IMR-90 (cell line): Measurements from ENCODE around the gene ERCC6. TPM values are rescaled to one million over a fixed set of nuclear protein-coding genes. Genes with fewer than 3 reads are reported as not detected.

ENCODE experiments used
- ATAC-seq: fragments of 200-7000 bp; cut with Tn5 transposase; 2 replicates; pipeline ENCODE4 v1.9.1; 2020; ENCODE audit warnings: low read depth, mild to moderate bottlenecking, moderate library complexity
- BruUV-seq: library from RNA; stranded (reverse); fragments of 400-500 nt; replicated peaks from 2 replicates; lab custom pipeline; 2021; lab: Mats Ljungman, UMichigan
- CTCF ChIA-PET: fragments of 300-600 bp; formaldehyde crosslinking; extraction: SDS; loops from one replicate; lab custom pipeline; 2021; ENCODE audit warnings: antibody characterized with exemption; lab: Yijun Ruan, JAX
- POLR2A ChIA-PET: fragments of 300-600 bp; sonication (Branson Sonifier 250); formaldehyde crosslinking; loops from one replicate; lab custom pipeline; 2022; ENCODE audit warnings: antibody characterized with exemption; ENCODE audit not compliant: unreplicated experiment; lab: Charles Lee
- DNase-seq: peaks from one replicate; pipeline ENCODE4 v3.0.0; 2013
- H2AFZ ChIP-seq: replicated peaks from 2 replicates; pipeline ENCODE3; 2013; ENCODE audit warnings: low read length, mild to moderate bottlenecking; ENCODE audit not compliant: poor library complexity
- H2AK5ac ChIP-seq: 2 replicates; pipeline ENCODE4 v1.6.1; 2013; ENCODE audit warnings: low read depth, low read length, inconsistent platforms
- H2AK9ac ChIP-seq: replicated peaks from 2 replicates; pipeline ENCODE3; 2013; ENCODE audit warnings: mild to moderate bottlenecking, low read depth, low read length, moderate library complexity; ENCODE audit not compliant: poor library complexity
- H2BK120ac ChIP-seq: 2 replicates; pipeline ENCODE4 v1.6.1; 2013; ENCODE audit warnings: low read depth, low read length, inconsistent platforms
- H2BK15ac ChIP-seq: 3 replicates; pipeline ENCODE4 v1.6.1; 2013; ENCODE audit warnings: low read depth, low read length, inconsistent platforms
- H2BK20ac ChIP-seq: 2 replicates; pipeline ENCODE4 v1.6.1; 2013; ENCODE audit warnings: low read depth, mild to moderate bottlenecking, inconsistent platforms, low read length, moderate library complexity
- H2BK5ac ChIP-seq: 2 replicates; pipeline ENCODE4 v1.6.1; 2013; ENCODE audit warnings: mild to moderate bottlenecking, low read depth, low read length, inconsistent platforms; ENCODE audit not compliant: poor library complexity, severe bottlenecking
- H3K14ac ChIP-seq: replicated peaks from 2 replicates; pipeline ENCODE4 v1.6.1; 2013; ENCODE audit warnings: low read depth, low read length, inconsistent platforms
- H3K18ac ChIP-seq: 2 replicates; pipeline ENCODE4 v1.6.1; 2013; ENCODE audit warnings: low read depth, low read length, control low read depth
- H3K23ac ChIP-seq: 2 replicates; pipeline ENCODE4 v1.6.1; 2013; ENCODE audit warnings: low read depth, low read length, inconsistent platforms
- H3K27ac ChIP-seq: 2 replicates; pipeline ENCODE4 v1.5.1; 2013; ENCODE audit warnings: mild to moderate bottlenecking, control low read depth, low read length; ENCODE audit not compliant: insufficient read depth
- H3K27me3 ChIP-seq: 2 replicates; pipeline ENCODE4 v1.6.1; 2013; ENCODE audit warnings: low read length; ENCODE audit not compliant: control insufficient read depth, insufficient read depth
- H3K36me3 ChIP-seq: 2 replicates; pipeline ENCODE4 v1.6.1; 2013; ENCODE audit warnings: low read length, mixed read lengths; ENCODE audit not compliant: control insufficient read depth, insufficient read depth
- H3K4ac ChIP-seq: 2 replicates; pipeline ENCODE4 v1.6.1; 2013; ENCODE audit warnings: low read depth, low read length, inconsistent platforms
- H3K4me1 ChIP-seq: 2 replicates; pipeline ENCODE4 v1.6.1; 2013; ENCODE audit warnings: low read length, mixed read lengths; ENCODE audit not compliant: control insufficient read depth, insufficient read depth
- H3K4me2 ChIP-seq: 2 replicates; pipeline ENCODE4 v1.6.1; 2013; ENCODE audit warnings: low read depth, mild to moderate bottlenecking, control low read depth, low read length, moderate library complexity
- H3K4me3 ChIP-seq: 2 replicates; pipeline ENCODE4 v1.5.1; 2013; ENCODE audit warnings: low read depth, mild to moderate bottlenecking, control low read depth, low read length, moderate library complexity; ENCODE audit not compliant: insufficient read depth
- H3K56ac ChIP-seq: 2 replicates; pipeline ENCODE4 v1.6.1; 2013; ENCODE audit warnings: low read length, inconsistent platforms; ENCODE audit not compliant: insufficient read depth; ENCODE audit errors: extremely low read depth
- H3K79me1 ChIP-seq, 2 experiments: 2 replicates each; pipeline ENCODE4 v1.6.1; 2013; ENCODE audit warnings: low read length in 2 of 2, inconsistent platforms in 1 of 2, low read depth in 1 of 2
- H3K9ac ChIP-seq: 2 replicates; pipeline ENCODE4 v1.6.1; 2013; ENCODE audit warnings: low read depth, low read length, control low read depth
- H3K9me1 ChIP-seq: 2 replicates; pipeline ENCODE4 v1.6.1; 2013; ENCODE audit warnings: low read length, inconsistent platforms; ENCODE audit not compliant: insufficient read depth
- H3K9me3 ChIP-seq: 2 replicates; pipeline ENCODE4 v1.6.1; 2013; ENCODE audit warnings: low read length; ENCODE audit not compliant: control insufficient read depth, insufficient read depth
- H4K20me1 ChIP-seq: 2 replicates; pipeline ENCODE4 v1.6.1; 2013; ENCODE audit warnings: low read length, inconsistent platforms; ENCODE audit not compliant: insufficient read depth
- H4K5ac ChIP-seq: 2 replicates; pipeline ENCODE4 v1.6.1; 2013; ENCODE audit warnings: mild to moderate bottlenecking, low read depth, low read length, control low read depth
- H4K8ac ChIP-seq, 2 experiments: 2 replicates each; pipeline ENCODE4 v1.6.1; 2013; ENCODE audit warnings: low read depth in 2 of 2, low read length in 2 of 2, control low read depth in 1 of 2, inconsistent platforms in 1 of 2
- H4K91ac ChIP-seq: 2 replicates; pipeline ENCODE4 v1.6.1; 2013; ENCODE audit warnings: low read depth, low read length, inconsistent platforms; ENCODE audit not compliant: insufficient read depth
- BHLHE40 ChIP-seq: fragments of 150-350 bp; IDR thresholded peaks from 2 replicates; pipeline ENCODE4 v1.6.1; 2016; ENCODE audit warnings: mild to moderate bottlenecking, low read depth, low read length
- CEBPB ChIP-seq: IDR thresholded peaks from 2 replicates; pipeline ENCODE4 v1.6.1; 2012; ENCODE audit warnings: low read depth, low read length, improper control_type of control experiment
- CHD1 ChIP-seq: IDR thresholded peaks from 2 replicates; pipeline ENCODE4 v1.6.1; 2012; ENCODE audit warnings: low read depth, low read length, improper control_type of control experiment
- ELK1 ChIP-seq: fragments of 150-350 bp; IDR thresholded peaks from 2 replicates; pipeline ENCODE4 v1.6.1; 2016; ENCODE audit warnings: low read depth, mild to moderate bottlenecking, low read length, moderate library complexity, borderline replicate concordance
- MAFK ChIP-seq: IDR thresholded peaks from 2 replicates; pipeline ENCODE4 v1.6.1; 2012; ENCODE audit warnings: low read depth, low read length, improper control_type of control experiment
- MAZ ChIP-seq: IDR thresholded peaks from 2 replicates; pipeline ENCODE4 v1.6.1; 2012; ENCODE audit warnings: low read depth, mild to moderate bottlenecking, low read length, improper control_type of control experiment, moderate library complexity, borderline replicate concordance
- MXI1 ChIP-seq: IDR thresholded peaks from 2 replicates; pipeline ENCODE4 v1.6.1; 2012; ENCODE audit warnings: low read depth, mild to moderate bottlenecking, low read length, moderate library complexity, borderline replicate concordance
- NFE2L2 ChIP-seq: fragments of 150-350 bp; IDR thresholded peaks from 2 replicates; pipeline ENCODE4 v1.6.1; 2016; ENCODE audit warnings: low read depth, mild to moderate bottlenecking, low read length
- POLR2A ChIP-seq: IDR thresholded peaks from 2 replicates; pipeline ENCODE4 v1.6.1; 2012; ENCODE audit warnings: mild to moderate bottlenecking, low read depth, low read length
- RAD21 ChIP-seq: IDR thresholded peaks from 2 replicates; pipeline ENCODE4 v1.6.1; 2012; ENCODE audit warnings: low read length, improper control_type of control experiment
- RCOR1 ChIP-seq: IDR thresholded peaks from 2 replicates; pipeline ENCODE4 v1.6.1; 2012; ENCODE audit warnings: mild to moderate bottlenecking, low read length, improper control_type of control experiment; ENCODE audit not compliant: insufficient replicate concordance
- RFX5 ChIP-seq: IDR thresholded peaks from 2 replicates; pipeline ENCODE4 v1.8.0; 2012; ENCODE audit warnings: low read depth, mild to moderate bottlenecking, low read length, moderate library complexity
- SMC3 ChIP-seq: fragments of 150-350 bp; IDR thresholded peaks from 2 replicates; pipeline ENCODE4 v1.6.1; 2016; ENCODE audit warnings: low read depth, mild to moderate bottlenecking, antibody characterized with exemption, low read length, moderate library complexity
- USF2 ChIP-seq: fragments of 150-350 bp; IDR thresholded peaks from 2 replicates; pipeline ENCODE4 v1.6.1; 2017; ENCODE audit warnings: mild to moderate bottlenecking, antibody characterized with exemption, low read length, low read depth
- WGBS, 2 experiments: methylation state at CpG; one replicate each; pipeline versions ENCODE4 v1.1.5 to v1.1.7; 2013; ENCODE audit warnings: missing lambda C conversion rate in 2 of 2; ENCODE audit not compliant: insufficient read length in 1 of 2; ENCODE audit errors: extremely low coverage in 2 of 2; 5-methylcytosine and 5-hydroxymethylcytosine counted together
- dilution Hi-C: fragments of 300-500 bp; cut with HindIII; formaldehyde crosslinking; loops from one replicate; pipeline ENCODE4 v1.14.3; 2018; ENCODE audit warnings: low sequenced_read_pairs; ENCODE audit not compliant: unreplicated experiment
- in situ Hi-C: fragments of 300-500 bp; cut with MboI; formaldehyde crosslinking; loops from 3 replicates; pipeline ENCODE4 v1.14.3; 2019; ENCODE audit warnings: low sequenced_read_pairs, inconsistent platforms, mixed read lengths
- intact Hi-C: fragments of 100-400 bp; cut with micrococcal nuclease; formaldehyde crosslinking; loops from 2 replicates; pipeline ENCODE4 v1.10.0; 2022
- polyA plus RNA-seq, 3 experiments: library from polyadenylated mRNA; depleted of rRNA; stranded (reverse); fragments of >200 nt; gene quantifications; 2 replicates each; pipeline ENCODE4 v1.2.3, GENCODE V29; 2012; ENCODE audit warnings: low replicate concordance in 1 of 3
- total RNA-seq: library from RNA; depleted of rRNA; stranded (reverse); fragments of >200 nt; gene quantifications from 2 replicates; pipeline ENCODE4 v1.2.3, GENCODE V29; 2012

ERCC6 gene
- total and polyA plus RNA-seq, 2 of the 4 experiments (the other 2 are of a cell fraction), result 7.3 to 14.9 TPM

- H3K9ac ChIP-seq, result no peak overlapping the region
- H3K18ac ChIP-seq, result no peak overlapping the region
- no peaks in the 10 kb centered on the region for H3K36me3 ChIP-seq
- WGBS, 2 experiments, result no CpG with 5 or more reads among the region's 1 CpG
- no peak overlapping the region for H2BK20ac ChIP-seq
- no peak overlapping the region for H4K5ac ChIP-seq
- H4K91ac ChIP-seq, result no peak overlapping the region
- H2BK15ac ChIP-seq, result no peak overlapping the region
- no peak overlapping the region for H3K14ac ChIP-seq
- no peak overlapping the region for H3K4me3 ChIP-seq
- H3K79me1 ChIP-seq, result no peaks in the 10 kb centered on the region
- peaks cover 2% of the 10 kb centered on the region; the same call in 1 of the 2 replicates for H3K4me1 ChIP-seq
- H2BK5ac ChIP-seq, result no peak overlapping the region
- H3K23ac ChIP-seq, result no peak overlapping the region
- no peak overlapping the region for H2BK120ac ChIP-seq
- H3K9me1 ChIP-seq, result no peaks in the 10 kb centered on the region
- H3K56ac ChIP-seq, result no peak overlapping the region
- TF ChIP-seq POLR2A (no peak), MAFK (no peak), BHLHE40 (no peak), MXI1 (no peak), RCOR1 (no peak), RAD21 (no peak), MAZ (no peak), RFX5 (no peak), ELK1 (no peak), NFE2L2 (no peak), SMC3 (no peak), USF2 (no peak), CEBPB (no peak), CHD1 (no peak)
- intact Hi-C loops (no loop called here), dilution Hi-C loops (no loop called here), in situ Hi-C loops (no loop called here)
- peak; percentile 13; the same call in 1 of the 2 replicates for ATAC-seq
- no peak overlapping the region for H3K27ac ChIP-seq
- no peak overlapping the region for H3K4me2 ChIP-seq
- POLR2A ChIA-PET, result no interaction called here
- H3K4ac ChIP-seq, result no peak overlapping the region
- CTCF ChIA-PET, result no interaction called here
- H2AFZ ChIP-seq, result peak overlapping the region; percentile 67
- H4K8ac ChIP-seq, result no peak overlapping the region; a peak in 1 of 4 replicates
- no peak overlapping the region for H2AK9ac ChIP-seq
- H3K27me3 ChIP-seq, result no peaks in the 10 kb centered on the region; the same call in 1 of the 2 replicates
- BruUV-seq, result no TSS peak
- peak; percentile 15 for DNase-seq
- no peaks in the 10 kb centered on the region for H4K20me1 ChIP-seq
- no peaks in the 10 kb centered on the region; the same call in 1 of the 2 replicates for H3K9me3 ChIP-seq
- H2AK5ac ChIP-seq, result no peak overlapping the region
Observed at GRCh38 chr10:49556723-49557122, 17.8 kb upstream of the ERCC6 start.
